Lower leg skin (tissue), 4 donors: ENCODE measurements around the gene RAD9A. TPM values are rescaled to one million over a fixed set of nuclear protein-coding genes. Genes with fewer than 3 reads are reported as not detected.

Experiments used
- DNase-seq, 2 donors: peaks; one replicate each; pipeline ENCODE4 v3.0.0-alpha.2; 2019; ENCODE audit warnings: low spot score in 2 of 2
- H3K4me3 ChIP-seq: fragments of 200-600 bp; sonication (generic); 2 replicates; pipeline ENCODE4 v1.5.1; 2017; ENCODE audit warnings: mild to moderate bottlenecking, low read depth; ENCODE audit not compliant: poor library complexity, severe bottlenecking
- POLR2A ChIP-seq, 2 donors: fragments of 450-650 bp; IDR thresholded peaks; one replicate each; pipeline ENCODE4 v1.6.1; 2016 to 2017; ENCODE audit warnings: antibody characterized with exemption in 2 of 2, mild to moderate bottlenecking in 1 of 2, moderate library complexity in 1 of 2
- WGBS, 2 donors: methylation state at CpG; one replicate each; pipeline ENCODE4 v1.1.5; 2018; 5-methylcytosine and 5-hydroxymethylcytosine counted together
- intact Hi-C: fragments of 100-400 bp; cut with DNase I; formaldehyde crosslinking; loops from one replicate; pipeline ENCODE4 v1.15.0; 2023; ENCODE audit warnings: low total_unique reads
- total RNA-seq, 4 donors: library from RNA; depleted of rRNA; stranded (reverse); fragments of >200 nt; gene quantifications; one replicate each; pipeline ENCODE4 v1.1.0, GENCODE V29; 2016
- TF ChIP-seq, protein P1 (sequence below), 3 donors: fragments of 450-650 bp; IDR thresholded peaks; one replicate each; pipeline ENCODE4 v1.5.1; 2016; ENCODE audit warnings: antibody characterized with exemption in 3 of 3, mild to moderate bottlenecking in 3 of 3, moderate library complexity in 2 of 3

The RAD9A gene
- total RNA-seq, 4 donors from 2014 or later: 24.9 to 28.5 (median 27.2) TPM

DNA sequence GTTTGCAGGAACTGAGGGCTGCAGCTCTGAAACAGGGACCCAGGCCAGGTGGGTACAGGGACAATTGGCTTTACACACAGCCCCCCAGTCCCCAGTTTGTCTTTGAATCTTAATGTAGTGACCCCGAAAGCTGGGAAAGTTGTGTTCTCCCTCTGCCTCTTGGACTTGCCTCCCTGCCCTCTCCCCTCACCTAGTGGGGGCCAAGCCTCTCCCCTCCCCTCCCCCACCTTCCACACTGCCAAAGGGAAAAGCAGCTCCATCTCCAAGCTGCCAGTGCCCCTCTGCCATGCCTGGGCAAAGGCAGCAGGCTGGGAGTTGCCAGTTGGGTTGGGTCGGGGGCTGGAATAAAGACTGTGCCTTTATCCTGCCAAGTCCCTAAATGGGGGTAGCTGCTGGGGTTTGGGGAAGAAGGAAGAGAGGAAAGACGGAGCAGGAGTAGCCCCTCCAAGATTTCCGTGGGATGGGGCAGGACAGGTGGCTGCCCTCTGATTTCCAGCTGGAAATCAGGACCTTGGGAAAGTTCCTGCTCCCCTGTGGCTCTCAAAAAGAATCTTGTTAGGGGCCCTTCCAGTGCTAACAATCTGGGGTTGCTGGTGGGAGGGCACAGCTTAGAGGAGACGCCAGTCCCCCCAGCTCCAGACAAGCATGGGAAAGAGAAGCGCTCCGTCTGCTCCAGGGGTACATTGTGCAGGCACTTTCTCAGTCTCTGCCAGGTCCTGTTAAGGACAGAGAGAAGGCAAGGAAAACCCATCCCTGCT lies 15.5 kb upstream of the RAD9A start:
- TF ChIP-seq, protein P1, sequence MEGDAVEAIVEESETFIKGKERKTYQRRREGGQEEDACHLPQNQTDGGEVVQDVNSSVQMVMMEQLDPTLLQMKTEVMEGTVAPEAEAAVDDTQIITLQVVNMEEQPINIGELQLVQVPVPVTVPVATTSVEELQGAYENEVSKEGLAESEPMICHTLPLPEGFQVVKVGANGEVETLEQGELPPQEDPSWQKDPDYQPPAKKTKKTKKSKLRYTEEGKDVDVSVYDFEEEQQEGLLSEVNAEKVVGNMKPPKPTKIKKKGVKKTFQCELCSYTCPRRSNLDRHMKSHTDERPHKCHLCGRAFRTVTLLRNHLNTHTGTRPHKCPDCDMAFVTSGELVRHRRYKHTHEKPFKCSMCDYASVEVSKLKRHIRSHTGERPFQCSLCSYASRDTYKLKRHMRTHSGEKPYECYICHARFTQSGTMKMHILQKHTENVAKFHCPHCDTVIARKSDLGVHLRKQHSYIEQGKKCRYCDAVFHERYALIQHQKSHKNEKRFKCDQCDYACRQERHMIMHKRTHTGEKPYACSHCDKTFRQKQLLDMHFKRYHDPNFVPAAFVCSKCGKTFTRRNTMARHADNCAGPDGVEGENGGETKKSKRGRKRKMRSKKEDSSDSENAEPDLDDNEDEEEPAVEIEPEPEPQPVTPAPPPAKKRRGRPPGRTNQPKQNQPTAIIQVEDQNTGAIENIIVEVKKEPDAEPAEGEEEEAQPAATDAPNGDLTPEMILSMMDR (IDR thresholded peaks at IDR 0.05): no peak
- TF ChIP-seq POLR2A (IDR thresholded peaks at IDR 0.05): no peak
- H3K4me3 ChIP-seq: no peak overlapping the region
- no peak for DNase-seq
- 72 to 76% methylated on average over 7 of the region's 7 CpGs for WGBS, 2 donors
- intact Hi-C loops: no loop called here

DNA sequence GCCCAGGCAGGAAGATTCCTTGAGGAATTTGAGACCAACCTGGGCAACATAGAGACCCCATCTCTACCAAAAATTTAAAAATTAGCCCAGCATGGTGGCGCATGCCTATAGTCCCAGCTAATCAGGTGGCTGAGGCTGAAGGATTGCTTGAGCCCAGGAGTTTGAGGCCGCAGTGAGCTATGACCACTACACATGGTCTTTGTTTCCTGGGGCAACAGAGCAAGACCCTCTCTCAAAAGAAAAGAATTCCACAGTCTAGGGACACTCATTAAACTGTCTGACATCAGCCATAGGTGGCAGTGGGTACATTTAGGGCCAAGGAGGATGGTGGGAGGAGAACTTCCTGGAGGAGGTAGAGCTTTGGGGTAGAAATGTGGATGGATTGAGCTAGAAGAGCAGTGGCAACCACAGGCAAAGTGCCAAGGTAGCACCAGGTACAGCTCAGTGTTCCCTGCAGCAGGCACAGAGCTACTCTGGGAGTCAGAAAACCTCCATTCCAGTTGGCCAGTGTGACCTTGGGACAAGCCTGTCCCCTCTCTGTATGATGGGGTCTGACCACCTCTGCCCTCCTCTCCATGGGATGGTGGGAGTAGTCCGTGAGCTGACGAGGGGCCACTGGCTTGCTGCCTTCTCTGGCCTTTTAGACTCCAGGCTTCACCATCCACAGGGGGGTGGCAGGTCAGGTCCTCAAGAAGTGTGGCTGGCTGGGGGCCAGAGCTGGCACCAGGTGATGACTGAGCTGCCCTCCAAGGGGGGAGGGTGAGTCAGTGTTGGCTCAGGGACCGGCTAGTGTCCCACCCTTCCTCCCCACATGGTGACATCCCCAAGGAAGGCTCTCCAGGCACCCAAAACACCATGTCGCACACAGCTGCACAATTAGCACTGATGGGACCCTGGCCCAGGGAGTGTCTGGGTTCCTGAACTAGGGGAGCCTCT lies 14.6 kb upstream of the RAD9A start:
- 97 to 100% methylated on average over 4 to 5 of the region's 6 CpGs for WGBS, 2 donors
- DNase-seq: no peak
- intact Hi-C loops: no loop called here
- TF ChIP-seq, protein P1 (IDR thresholded peaks at IDR 0.05): no peak
- TF ChIP-seq POLR2A (IDR thresholded peaks at IDR 0.05): no peak
- no peak overlapping the region for H3K4me3 ChIP-seq

DNA sequence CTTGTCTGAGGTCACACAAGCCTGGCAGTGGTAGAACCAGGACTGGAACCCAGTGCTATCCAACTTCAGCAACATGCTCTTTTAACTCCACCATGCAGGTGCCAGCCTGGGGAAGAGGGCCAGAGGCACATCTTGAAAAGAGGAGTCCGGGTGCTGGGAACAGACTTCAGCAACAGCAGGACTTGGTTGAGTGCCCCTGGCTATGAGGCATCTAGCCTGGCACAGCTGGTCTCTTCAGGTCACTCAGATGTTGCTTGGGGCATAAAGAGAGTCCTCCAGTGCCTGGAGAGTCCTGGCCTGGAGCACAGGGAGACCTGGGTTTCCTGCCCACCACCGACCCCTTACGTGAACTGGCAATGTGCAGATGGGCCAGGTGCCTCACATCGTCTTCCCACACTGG lies 13.2 kb upstream of the RAD9A start:
- H3K4me3 ChIP-seq: no peak overlapping the region
- intact Hi-C loops: no loop called here
- no peak for DNase-seq
- WGBS, 2 donors: 73 to 94% methylated on average over 2 to 4 of the region's 4 CpGs
- no peak for TF ChIP-seq POLR2A (IDR thresholded peaks at IDR 0.05)
- TF ChIP-seq, protein P1 (IDR thresholded peaks at IDR 0.05): no peak

DNA sequence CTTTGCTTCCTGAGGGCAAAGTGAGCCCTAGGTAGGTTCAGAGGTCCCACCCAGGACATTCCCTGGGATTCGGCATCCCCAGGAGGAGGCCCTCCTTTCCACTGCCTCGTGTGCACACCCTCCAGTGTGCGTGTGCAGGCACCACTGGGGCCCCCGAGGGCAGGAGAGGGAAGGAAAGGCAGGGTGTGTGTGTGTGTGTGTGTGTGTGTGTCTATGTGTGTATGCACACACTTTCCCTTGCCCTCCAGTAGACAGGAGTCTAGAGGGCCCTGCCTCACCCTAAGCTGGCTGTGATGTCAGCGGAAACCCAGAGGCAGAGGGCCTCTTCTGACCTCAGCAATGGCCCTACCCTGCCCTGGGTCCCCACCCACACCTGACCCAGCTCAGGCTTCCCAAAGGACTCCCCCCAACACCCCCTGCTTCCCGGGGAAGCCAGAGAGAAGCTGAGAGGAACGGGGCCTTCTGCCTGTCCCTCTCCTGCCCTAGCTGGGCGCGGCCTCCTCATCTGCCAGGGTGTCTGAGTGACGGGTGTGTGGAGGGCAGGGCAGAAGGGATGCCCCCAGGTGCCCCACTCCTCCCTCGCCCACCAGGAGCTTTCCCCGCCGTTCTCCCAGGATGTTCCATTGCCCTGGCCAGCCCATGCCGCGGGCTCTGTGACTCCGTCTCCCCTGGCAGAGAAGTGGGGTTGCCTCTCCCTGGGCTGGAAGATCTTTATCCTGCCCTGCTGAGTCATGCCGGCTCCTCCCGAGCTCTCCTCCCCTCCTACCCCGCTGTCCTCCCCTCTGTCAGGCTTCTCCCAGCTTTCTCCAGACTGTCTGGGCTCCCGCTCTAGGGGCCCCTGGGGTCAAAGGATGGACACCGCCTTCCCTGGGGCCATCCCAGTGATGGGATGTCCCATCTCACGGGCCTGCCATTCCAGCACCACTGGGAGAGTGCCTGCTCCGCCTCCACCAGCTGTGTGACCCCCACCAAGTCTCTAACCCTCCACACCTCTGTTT lies 12.4 kb upstream of the RAD9A start:
- H3K4me3 ChIP-seq: no peak overlapping the region
- intact Hi-C loops: no loop called here
- no peak for DNase-seq
- TF ChIP-seq POLR2A (IDR thresholded peaks at IDR 0.05): no peak
- TF ChIP-seq, protein P1 (IDR thresholded peaks at IDR 0.05): no peak
- WGBS, 2 donors: 43% methylated on average over 21 to 22 of the region's 23 CpGs

DNA sequence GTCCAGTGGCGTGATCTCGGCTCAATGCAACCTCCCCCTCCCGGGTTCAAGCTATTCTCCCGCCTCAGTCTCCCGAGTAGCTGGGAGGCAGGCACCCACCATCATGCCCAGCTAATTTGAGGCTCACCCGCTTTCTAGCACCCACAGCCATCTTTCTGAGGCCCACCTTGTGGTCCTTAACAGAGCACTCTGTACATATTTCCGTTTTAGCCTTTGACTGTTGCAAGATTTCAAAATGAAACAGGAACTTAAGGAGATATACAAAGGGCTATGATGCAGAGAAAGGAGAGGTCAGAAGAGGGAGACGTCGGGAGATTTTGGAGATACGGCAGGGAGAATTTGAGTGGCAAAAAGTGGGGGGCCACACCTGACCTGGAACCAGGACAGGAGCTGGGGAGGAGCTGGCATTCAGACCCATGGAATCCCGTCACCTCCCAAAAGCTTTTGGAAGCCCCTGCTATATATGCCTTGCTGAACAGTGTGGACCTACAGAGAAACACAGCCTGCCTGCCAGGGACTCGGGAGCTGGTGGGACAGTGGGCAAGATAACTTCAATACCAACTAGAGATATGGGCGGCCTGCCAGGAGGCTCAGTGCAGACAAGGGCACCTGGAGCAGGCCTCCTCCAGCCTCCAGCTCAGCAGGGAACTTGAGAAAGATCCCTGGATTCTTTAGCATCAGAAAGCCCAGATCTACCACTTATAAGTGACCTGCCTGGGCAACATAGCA lies 10.4 kb upstream of the RAD9A start:
- 77 to 79% methylated on average over 13 of the region's 13 CpGs for WGBS, 2 donors
- TF ChIP-seq, protein P1 (IDR thresholded peaks at IDR 0.05): no peak
- TF ChIP-seq POLR2A (IDR thresholded peaks at IDR 0.05): no peak
- intact Hi-C loops: no loop called here

More for the DNA sequence above, 10.4 kb upstream of the RAD9A start:
- no peak overlapping the region for H3K4me3 ChIP-seq
- DNase-seq: no peak
